HepG2 (cell line): ENCODE measurements around the gene RALY. TPM values are rescaled to one million over a fixed set of nuclear protein-coding genes. Genes with fewer than 3 reads are reported as not detected.

Source experiments
- HHEX ChIP-seq: IDR thresholded peaks from 2 replicates; pipeline ENCODE4 v1.6.1; 2016; ENCODE audit warnings: control low read depth
- HNRNPL ChIP-seq: fragments of 200-400 bp; formaldehyde crosslinking; IDR thresholded peaks from 2 replicates; pipeline ENCODE4 v1.6.1; 2017; ENCODE audit warnings: mild to moderate bottlenecking, low read depth, low read length
- NFRKB ChIP-seq: fragments of 450-650 bp; IDR thresholded peaks from 2 replicates; pipeline ENCODE4 v1.6.1; 2017
- NFYC ChIP-seq: IDR thresholded peaks from 2 replicates; pipeline ENCODE4 v1.6.1; 2016; ENCODE audit warnings: missing genetic modification reagents, missing compliant biosample characterization
- POLR2A ChIP-seq, 2 experiments: IDR thresholded peaks; 2 replicates each; pipeline ENCODE4 v1.6.1; 2011; ENCODE audit warnings: low read depth in 2 of 2, low read length in 2 of 2, mild to moderate bottlenecking in 1 of 2, moderate library complexity in 1 of 2; ENCODE audit not compliant: insufficient read depth in 1 of 2
- PPARG ChIP-seq: conservative IDR thresholded peaks from 2 replicates; pipeline ENCODE4 v1.6.1; 2016; ENCODE audit warnings: missing biosample characterization, missing genetic modification reagents
- RARA ChIP-seq: IDR thresholded peaks from 2 replicates; pipeline ENCODE4 v1.6.1; 2016; ENCODE audit warnings: missing genetic modification reagents, missing compliant biosample characterization
- SAP130 ChIP-seq: IDR thresholded peaks from 2 replicates; pipeline ENCODE4 v1.6.1; 2016; ENCODE audit warnings: low read depth
- SIX4 ChIP-seq: sonication (generic); formaldehyde crosslinking; IDR thresholded peaks from 2 replicates; pipeline ENCODE4 v1.4.0; 2020; ENCODE audit warnings: missing genetic modification reagents
- SRY ChIP-seq: sonication (generic); formaldehyde crosslinking; IDR thresholded peaks from 2 replicates; pipeline ENCODE4 v1.8.0; 2022; ENCODE audit warnings: mild to moderate bottlenecking, missing genetic modification reagents
- TARDBP ChIP-seq: sonication (generic); formaldehyde crosslinking; IDR thresholded peaks from 2 replicates; pipeline ENCODE4 v1.8.0; 2022; ENCODE audit warnings: mild to moderate bottlenecking, missing genetic modification reagents
- TEAD3 ChIP-seq: optimal IDR thresholded peaks from 2 replicates; pipeline ENCODE3; 2016; ENCODE audit warnings: borderline replicate concordance
- ZFP1 ChIP-seq: IDR thresholded peaks from 2 replicates; pipeline ENCODE4 v1.6.1; 2016
- ZFYVE20 ChIP-seq: sonication (generic); formaldehyde crosslinking; IDR thresholded peaks from 2 replicates; pipeline ENCODE4 v1.8.0; 2023; ENCODE audit warnings: low read depth, mild to moderate bottlenecking, moderate library complexity, missing genetic modification reagents, borderline replicate concordance
- ZKSCAN1 ChIP-seq: fragments of 150-350 bp; IDR thresholded peaks from 2 replicates; pipeline ENCODE4 v1.6.1; 2014; ENCODE audit warnings: low read length
- ZNF101 ChIP-seq: sonication (generic); formaldehyde crosslinking; IDR thresholded peaks from 2 replicates; pipeline ENCODE4 v1.4.0; 2020; ENCODE audit warnings: mild to moderate bottlenecking, low read depth, missing genetic modification reagents, borderline replicate concordance
- ZNF205 ChIP-seq: IDR thresholded peaks from 2 replicates; pipeline ENCODE4 v1.6.1; 2018; ENCODE audit warnings: missing biosample characterization, missing genetic modification reagents
- ZNF296 ChIP-seq: sonication (generic); formaldehyde crosslinking; conservative IDR thresholded peaks from 2 replicates; pipeline ENCODE4 v1.5.0; 2020; ENCODE audit warnings: mild to moderate bottlenecking, missing genetic modification reagents
- ZNF30 ChIP-seq: sonication (generic); formaldehyde crosslinking; IDR thresholded peaks from 2 replicates; pipeline ENCODE4 v1.5.0; 2020; ENCODE audit warnings: mild to moderate bottlenecking, missing genetic modification reagents
- ZNF44 ChIP-seq: sonication (generic); formaldehyde crosslinking; IDR thresholded peaks from 2 replicates; pipeline ENCODE4 v1.5.1; 2020; ENCODE audit warnings: mild to moderate bottlenecking, missing genetic modification reagents
- ZNF567 ChIP-seq: sonication (generic); formaldehyde crosslinking; IDR thresholded peaks from 2 replicates; pipeline ENCODE4 v1.8.1; 2023; ENCODE audit warnings: mild to moderate bottlenecking, missing genetic modification reagents, borderline replicate concordance
- ZNF7 ChIP-seq: IDR thresholded peaks from 2 replicates; pipeline ENCODE4 v1.6.1; 2016; ENCODE audit warnings: missing biosample characterization, missing genetic modification reagents
- ZNF720 ChIP-seq: sonication (generic); formaldehyde crosslinking; IDR thresholded peaks from 2 replicates; pipeline ENCODE4 v1.4.0; 2020; ENCODE audit warnings: missing genetic modification reagents
- polyA plus RNA-seq, 8 experiments: library from polyadenylated mRNA; depleted of rRNA in 3 of 8; stranded (reverse) in 7 of 8; unstranded in 1 of 8; fragments of >200 nt; fragmentation: Illumina TruSeq in 4 of 8; extraction: Trizol in 4 of 8; gene quantifications; 2 replicates each; pipeline versions ENCODE4 v1.2.1 to v1.2.3, GENCODE V29; 2011 to 2016; ENCODE audit warnings: low read depth in 4 of 8, missing spikeins in 1 of 8, mixed read lengths in 1 of 8; ENCODE audit not compliant: insufficient read depth in 1 of 8
- total RNA-seq, 5 experiments: library from RNA; depleted of rRNA; stranded (reverse); fragments of >200 nt; fragmentation: Illumina TruSeq; extraction: Trizol; gene quantifications; 2 replicates each; pipeline ENCODE4 v1.2.3, GENCODE V29; 2016; ENCODE audit warnings: low read depth in 1 of 5
- TF ChIP-seq, protein P1 (sequence below): sonication (generic); formaldehyde crosslinking; IDR thresholded peaks from 2 replicates; pipeline ENCODE4 v1.8.0; 2022; ENCODE audit warnings: missing genetic modification reagents, mild to moderate bottlenecking, borderline replicate concordance
- TF ChIP-seq, protein P2 (sequence below): sonication (generic); formaldehyde crosslinking; IDR thresholded peaks from 2 replicates; pipeline ENCODE4 v1.4.0; 2020; ENCODE audit warnings: missing genetic modification reagents
- TF ChIP-seq, protein P3 (sequence below): sonication (generic); formaldehyde crosslinking; IDR thresholded peaks from 2 replicates; pipeline ENCODE4 v1.5.1; 2020; ENCODE audit warnings: mild to moderate bottlenecking, missing genetic modification reagents, moderate library complexity
- TF ChIP-seq, protein P4 (sequence below): sonication (generic); formaldehyde crosslinking; IDR thresholded peaks from 2 replicates; pipeline ENCODE4 v1.4.0; 2020; ENCODE audit warnings: mild to moderate bottlenecking, missing genetic modification reagents

RALY gene
- total and polyA plus RNA-seq, 2 of the 13 experiments (the other 11 are each of a cell fraction or from before 2014, with no cell fraction given): 178 to 186 TPM

DNA sequence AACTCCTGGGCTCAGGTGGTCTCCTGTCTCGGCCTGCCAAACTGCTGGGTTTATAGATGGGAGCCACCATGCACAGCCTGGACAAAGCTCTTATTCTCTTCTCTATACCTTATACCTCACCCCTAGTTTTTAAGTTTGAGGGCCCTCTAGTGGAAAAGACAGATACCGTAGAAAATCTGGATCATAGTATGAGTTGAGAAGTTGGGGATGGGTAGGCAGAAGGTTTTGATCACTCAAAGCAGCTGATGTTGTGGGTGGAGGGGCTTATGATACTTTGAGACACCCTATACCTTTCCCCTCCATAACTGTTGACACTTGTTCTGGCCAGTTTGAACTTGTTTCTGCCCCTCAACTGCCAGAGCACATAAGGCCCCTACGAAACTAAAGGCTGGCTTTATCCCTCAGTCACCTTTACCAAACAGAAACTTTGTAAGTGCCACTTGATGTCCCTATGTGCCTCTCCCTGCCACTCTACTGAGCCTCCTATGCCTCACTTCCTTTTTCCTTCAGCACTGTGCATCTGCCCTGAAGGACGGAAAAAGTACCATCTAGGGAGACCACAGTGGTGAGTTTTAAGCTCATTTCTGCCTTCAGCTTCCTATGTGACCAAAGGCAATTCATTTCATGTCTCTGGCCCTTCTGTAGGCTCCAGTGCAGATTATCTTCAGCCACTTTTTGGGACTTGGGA, 28.6 kb downstream of the RALY start (continued):
- no peak for TF ChIP-seq ZFYVE20 (CRISPR knock-in tag)
- no peak for TF ChIP-seq SRY (CRISPR knock-in tag)
- TF ChIP-seq, protein P1, sequence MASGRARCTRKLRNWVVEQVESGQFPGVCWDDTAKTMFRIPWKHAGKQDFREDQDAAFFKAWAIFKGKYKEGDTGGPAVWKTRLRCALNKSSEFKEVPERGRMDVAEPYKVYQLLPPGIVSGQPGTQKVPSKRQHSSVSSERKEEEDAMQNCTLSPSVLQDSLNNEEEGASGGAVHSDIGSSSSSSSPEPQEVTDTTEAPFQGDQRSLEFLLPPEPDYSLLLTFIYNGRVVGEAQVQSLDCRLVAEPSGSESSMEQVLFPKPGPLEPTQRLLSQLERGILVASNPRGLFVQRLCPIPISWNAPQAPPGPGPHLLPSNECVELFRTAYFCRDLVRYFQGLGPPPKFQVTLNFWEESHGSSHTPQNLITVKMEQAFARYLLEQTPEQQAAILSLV (CRISPR knock-in tag): no peak
- no peak for TF ChIP-seq ZNF44
- TF ChIP-seq ZNF296 (CRISPR knock-in tag): no peak
- peak; percentile 45 for TF ChIP-seq SAP130
- TF ChIP-seq PPARG (CRISPR knock-in tag): 0 out of 2 replicates have a peak, but pooled peaks have one; percentile 26
- no peak for TF ChIP-seq TARDBP (CRISPR knock-in tag)
- no peak for TF ChIP-seq ZNF205
- 0 out of 2 replicates have a peak, but pooled peaks have one; percentile 7 for TF ChIP-seq SIX4 (CRISPR knock-in tag)
- TF ChIP-seq ZFP1: no peak
- TF ChIP-seq ZNF101 (CRISPR knock-in tag): no peak
- TF ChIP-seq, protein P2, sequence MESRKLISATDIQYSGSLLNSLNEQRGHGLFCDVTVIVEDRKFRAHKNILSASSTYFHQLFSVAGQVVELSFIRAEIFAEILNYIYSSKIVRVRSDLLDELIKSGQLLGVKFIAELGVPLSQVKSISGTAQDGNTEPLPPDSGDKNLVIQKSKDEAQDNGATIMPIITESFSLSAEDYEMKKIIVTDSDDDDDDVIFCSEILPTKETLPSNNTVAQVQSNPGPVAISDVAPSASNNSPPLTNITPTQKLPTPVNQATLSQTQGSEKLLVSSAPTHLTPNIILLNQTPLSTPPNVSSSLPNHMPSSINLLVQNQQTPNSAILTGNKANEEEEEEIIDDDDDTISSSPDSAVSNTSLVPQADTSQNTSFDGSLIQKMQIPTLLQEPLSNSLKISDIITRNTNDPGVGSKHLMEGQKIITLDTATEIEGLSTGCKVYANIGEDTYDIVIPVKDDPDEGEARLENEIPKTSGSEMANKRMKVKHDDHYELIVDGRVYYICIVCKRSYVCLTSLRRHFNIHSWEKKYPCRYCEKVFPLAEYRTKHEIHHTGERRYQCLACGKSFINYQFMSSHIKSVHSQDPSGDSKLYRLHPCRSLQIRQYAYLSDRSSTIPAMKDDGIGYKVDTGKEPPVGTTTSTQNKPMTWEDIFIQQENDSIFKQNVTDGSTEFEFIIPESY (CRISPR knock-in tag): no peak
- no peak for TF ChIP-seq ZNF7 (CRISPR knock-in tag)
- TF ChIP-seq ZNF567 (CRISPR knock-in tag): no peak
- TF ChIP-seq ZNF720 (CRISPR knock-in tag): no peak
- TF ChIP-seq ZNF30 (CRISPR knock-in tag): no peak
- TF ChIP-seq HNRNPL: no peak
- no peak for TF ChIP-seq ZKSCAN1
- no peak for TF ChIP-seq POLR2A (IDR thresholded peaks at IDR 0.05; ENCODE audit: insufficient read depth in 1 of 2, low read depth in 2 of 2, low read length in 2 of 2)
- TF ChIP-seq, protein P3, sequence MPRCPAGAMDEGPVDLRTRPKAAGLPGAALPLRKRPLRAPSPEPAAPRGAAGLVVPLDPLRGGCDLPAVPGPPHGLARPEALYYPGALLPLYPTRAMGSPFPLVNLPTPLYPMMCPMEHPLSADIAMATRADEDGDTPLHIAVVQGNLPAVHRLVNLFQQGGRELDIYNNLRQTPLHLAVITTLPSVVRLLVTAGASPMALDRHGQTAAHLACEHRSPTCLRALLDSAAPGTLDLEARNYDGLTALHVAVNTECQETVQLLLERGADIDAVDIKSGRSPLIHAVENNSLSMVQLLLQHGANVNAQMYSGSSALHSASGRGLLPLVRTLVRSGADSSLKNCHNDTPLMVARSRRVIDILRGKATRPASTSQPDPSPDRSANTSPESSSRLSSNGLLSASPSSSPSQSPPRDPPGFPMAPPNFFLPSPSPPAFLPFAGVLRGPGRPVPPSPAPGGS: no peak
- no peak for TF ChIP-seq NFRKB
- no peak for TF ChIP-seq RARA (CRISPR knock-in tag)
- no peak for TF ChIP-seq HHEX
- TF ChIP-seq, protein P4, sequence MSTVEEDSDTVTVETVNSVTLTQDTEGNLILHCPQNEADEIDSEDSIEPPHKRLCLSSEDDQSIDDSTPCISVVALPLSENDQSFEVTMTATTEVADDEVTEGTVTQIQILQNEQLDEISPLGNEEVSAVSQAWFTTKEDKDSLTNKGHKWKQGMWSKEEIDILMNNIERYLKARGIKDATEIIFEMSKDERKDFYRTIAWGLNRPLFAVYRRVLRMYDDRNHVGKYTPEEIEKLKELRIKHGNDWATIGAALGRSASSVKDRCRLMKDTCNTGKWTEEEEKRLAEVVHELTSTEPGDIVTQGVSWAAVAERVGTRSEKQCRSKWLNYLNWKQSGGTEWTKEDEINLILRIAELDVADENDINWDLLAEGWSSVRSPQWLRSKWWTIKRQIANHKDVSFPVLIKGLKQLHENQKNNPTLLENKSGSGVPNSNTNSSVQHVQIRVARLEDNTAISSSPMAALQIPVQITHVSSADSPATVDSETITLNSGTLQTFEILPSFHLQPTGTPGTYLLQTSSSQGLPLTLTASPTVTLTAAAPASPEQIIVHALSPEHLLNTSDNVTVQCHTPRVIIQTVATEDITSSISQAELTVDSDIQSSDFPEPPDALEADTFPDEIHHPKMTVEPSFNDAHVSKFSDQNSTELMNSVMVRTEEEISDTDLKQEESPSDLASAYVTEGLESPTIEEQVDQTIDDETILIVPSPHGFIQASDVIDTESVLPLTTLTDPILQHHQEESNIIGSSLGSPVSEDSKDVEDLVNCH (CRISPR knock-in tag): no peak
- no peak for TF ChIP-seq NFYC (CRISPR knock-in tag)
- peak; percentile 4 for TF ChIP-seq TEAD3 (CRISPR knock-in tag)
